LNCAP (cell line): Measurements from ENCODE around the gene MOV10L1.

Experiments used
- CTCF ChIP-seq: fragments of 450-650 bp; IDR thresholded peaks from 2 replicates; pipeline ENCODE4 v1.5.1; 2017; ENCODE audit warnings: mild to moderate bottlenecking

MOV10L1 gene

GRCh38 chr22:50194037-50194805, 104.4 kb downstream of the MOV10L1 start:
- TF ChIP-seq CTCF, result no peak

GRCh38 chr22:50196256-50196655, 106.5 kb downstream of the MOV10L1 start:
- TF ChIP-seq CTCF, result no peak

- no peak for TF ChIP-seq CTCF
Observed at GRCh38 chr22:50197000-50197800, 107.4 kb downstream of the MOV10L1 start.

- no peak for TF ChIP-seq CTCF
Observed at GRCh38 chr22:50197856-50198623, 108.2 kb downstream of the MOV10L1 start.

GRCh38 chr22:50198624-50199017, 108.8 kb downstream of the MOV10L1 start:
- no peak for TF ChIP-seq CTCF

- no peak for TF ChIP-seq CTCF
Observed at GRCh38 chr22:50199251-50199721, 109.5 kb downstream of the MOV10L1 start.

GRCh38 chr22:50199829-50200460, 110.1 kb downstream of the MOV10L1 start:
- TF ChIP-seq CTCF, result no peak
